Lower leg skin (tissue), 4 donors: ENCODE results near the gene POU6F2. TPM values are rescaled to one million over a fixed set of nuclear protein-coding genes. Genes with fewer than 3 reads are reported as not detected.

Experiments used
- DNase-seq, 2 donors: peaks; one replicate each; pipeline ENCODE4 v3.0.0-alpha.2; 2019; ENCODE audit warnings: low spot score in 2 of 2
- H3K4me3 ChIP-seq: fragments of 200-600 bp; sonication (generic); 2 replicates; pipeline ENCODE4 v1.5.1; 2017; ENCODE audit warnings: mild to moderate bottlenecking, low read depth; ENCODE audit not compliant: poor library complexity, severe bottlenecking
- POLR2A ChIP-seq, 2 donors: fragments of 450-650 bp; IDR thresholded peaks; one replicate each; pipeline ENCODE4 v1.6.1; 2016 to 2017; ENCODE audit warnings: antibody characterized with exemption in 2 of 2, mild to moderate bottlenecking in 1 of 2, moderate library complexity in 1 of 2
- WGBS, 2 donors: methylation state at CpG; one replicate each; pipeline ENCODE4 v1.1.5; 2018; 5-methylcytosine and 5-hydroxymethylcytosine counted together
- intact Hi-C: fragments of 100-400 bp; cut with DNase I; formaldehyde crosslinking; loops from one replicate; pipeline ENCODE4 v1.15.0; 2023; ENCODE audit warnings: low total_unique reads
- total RNA-seq, 4 donors: library from RNA; depleted of rRNA; stranded (reverse); fragments of >200 nt; gene quantifications; one replicate each; pipeline ENCODE4 v1.1.0, GENCODE V29; 2016
- TF ChIP-seq, protein P1 (sequence below), 3 donors: fragments of 450-650 bp; IDR thresholded peaks; one replicate each; pipeline ENCODE4 v1.5.1; 2016; ENCODE audit warnings: antibody characterized with exemption in 3 of 3, mild to moderate bottlenecking in 3 of 3, moderate library complexity in 2 of 3

Gene POU6F2
- total RNA-seq, 4 donors from 2014 or later = 0.36 TPM; not detected in 3

GRCh38 chr7:39086638-39087360 lies 109.1 kb downstream of the POU6F2 start:
- WGBS, 2 donors = 83 to 84% methylated on average over 10 of the region's 10 CpGs
- DNase-seq = no peak
- H3K4me3 ChIP-seq = no peak overlapping the region
- TF ChIP-seq, protein P1, sequence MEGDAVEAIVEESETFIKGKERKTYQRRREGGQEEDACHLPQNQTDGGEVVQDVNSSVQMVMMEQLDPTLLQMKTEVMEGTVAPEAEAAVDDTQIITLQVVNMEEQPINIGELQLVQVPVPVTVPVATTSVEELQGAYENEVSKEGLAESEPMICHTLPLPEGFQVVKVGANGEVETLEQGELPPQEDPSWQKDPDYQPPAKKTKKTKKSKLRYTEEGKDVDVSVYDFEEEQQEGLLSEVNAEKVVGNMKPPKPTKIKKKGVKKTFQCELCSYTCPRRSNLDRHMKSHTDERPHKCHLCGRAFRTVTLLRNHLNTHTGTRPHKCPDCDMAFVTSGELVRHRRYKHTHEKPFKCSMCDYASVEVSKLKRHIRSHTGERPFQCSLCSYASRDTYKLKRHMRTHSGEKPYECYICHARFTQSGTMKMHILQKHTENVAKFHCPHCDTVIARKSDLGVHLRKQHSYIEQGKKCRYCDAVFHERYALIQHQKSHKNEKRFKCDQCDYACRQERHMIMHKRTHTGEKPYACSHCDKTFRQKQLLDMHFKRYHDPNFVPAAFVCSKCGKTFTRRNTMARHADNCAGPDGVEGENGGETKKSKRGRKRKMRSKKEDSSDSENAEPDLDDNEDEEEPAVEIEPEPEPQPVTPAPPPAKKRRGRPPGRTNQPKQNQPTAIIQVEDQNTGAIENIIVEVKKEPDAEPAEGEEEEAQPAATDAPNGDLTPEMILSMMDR (IDR thresholded peaks at IDR 0.05) = no peak
- no peak for TF ChIP-seq POLR2A (IDR thresholded peaks at IDR 0.05)
- intact Hi-C loops = no loop called here

- H3K4me3 ChIP-seq = no peak overlapping the region
- TF ChIP-seq, protein P1 (IDR thresholded peaks at IDR 0.05) = no peak
- no peak for TF ChIP-seq POLR2A (IDR thresholded peaks at IDR 0.05)
- no peak for DNase-seq
- 73 to 75% methylated on average over 3 of the region's 3 CpGs for WGBS, 2 donors
- intact Hi-C loops = no loop called here
These were observed 111.3 kb downstream of the POU6F2 start for GRCh38 chr7:39088730-39089593.

GRCh38 chr7:39091145-39091544 lies 113.4 kb downstream of the POU6F2 start:
- 63% methylated on average over 2 of the region's 2 CpGs for WGBS, 2 donors
- intact Hi-C loops = no loop called here
- H3K4me3 ChIP-seq = no peak overlapping the region
- DNase-seq = no peak
- TF ChIP-seq, protein P1 (IDR thresholded peaks at IDR 0.05) = no peak
- TF ChIP-seq POLR2A (IDR thresholded peaks at IDR 0.05) = no peak

GRCh38 chr7:39091774-39092173 lies 114.1 kb downstream of the POU6F2 start:
- intact Hi-C loops = no loop called here
- no peak for DNase-seq
- TF ChIP-seq, protein P1 (IDR thresholded peaks at IDR 0.05) = no peak
- TF ChIP-seq POLR2A (IDR thresholded peaks at IDR 0.05) = no peak
- H3K4me3 ChIP-seq = no peak overlapping the region
- WGBS, 2 donors = 79 to 80% methylated on average over 5 of the region's 5 CpGs

DNA sequence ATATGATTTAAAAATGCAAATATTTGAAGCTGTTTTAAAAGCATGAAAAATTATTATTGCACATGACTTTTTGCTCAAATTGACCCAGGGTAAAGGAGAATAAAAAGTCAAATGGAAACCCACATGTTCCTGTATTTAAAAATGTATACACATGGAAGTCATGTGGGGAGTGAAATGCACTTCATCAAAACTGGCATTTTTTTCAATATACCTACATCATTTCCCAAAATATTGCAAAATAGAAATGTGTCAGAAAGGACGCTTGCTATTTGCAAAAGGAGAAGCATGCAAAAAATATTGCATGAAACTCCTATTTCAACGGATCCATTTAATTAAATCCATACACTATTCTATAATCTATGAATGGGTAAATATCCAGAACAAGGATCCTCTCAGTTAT lies 117.0 kb downstream of the POU6F2 start:
- WGBS, 2 donors = 54 to 68% methylated on average over 2 of the region's 2 CpGs
- H3K4me3 ChIP-seq = no peak overlapping the region
- DNase-seq = no peak
- intact Hi-C loops = no loop called here
- TF ChIP-seq, protein P1 (IDR thresholded peaks at IDR 0.05) = no peak
